Upper lobe of left lung (tissue), 4 donors: Measurements from ENCODE around the gene PEX13.
"Not testable (repeated sequence)": the region's sequence is repeated elsewhere in the genome, so short reads cannot be mapped to it uniquely, and the experiment has no call there.

Source experiments
- CTCF ChIP-seq, 6 experiments: fragments of 450-650 bp in 4 of 6; fragments of 200-600 bp in 2 of 6; sonication (generic) in 2 of 6; IDR thresholded peaks; one replicate each; pipeline ENCODE4 v1.5.1; 2016 to 2019; ENCODE audit warnings: antibody characterized with exemption in 6 of 6
- EP300 ChIP-seq, 4 donors: sonication (generic); formaldehyde crosslinking; IDR thresholded peaks; one replicate each; pipeline ENCODE4 v1.5.1; 2017; ENCODE audit warnings: antibody characterized with exemption in 4 of 4, control low read depth in 2 of 4
- POLR2A ChIP-seq, 4 donors: fragments of 450-650 bp; IDR thresholded peaks; one replicate each; pipeline ENCODE4 v1.5.1; 2016 to 2017; ENCODE audit warnings: antibody characterized with exemption in 4 of 4, mild to moderate bottlenecking in 2 of 4
- POLR2AphosphoS5 ChIP-seq, 2 donors: sonication (generic); formaldehyde crosslinking; IDR thresholded peaks; one replicate each; pipeline ENCODE4 v1.5.1; 2017; ENCODE audit warnings: antibody characterized with exemption in 2 of 2

DNA sequence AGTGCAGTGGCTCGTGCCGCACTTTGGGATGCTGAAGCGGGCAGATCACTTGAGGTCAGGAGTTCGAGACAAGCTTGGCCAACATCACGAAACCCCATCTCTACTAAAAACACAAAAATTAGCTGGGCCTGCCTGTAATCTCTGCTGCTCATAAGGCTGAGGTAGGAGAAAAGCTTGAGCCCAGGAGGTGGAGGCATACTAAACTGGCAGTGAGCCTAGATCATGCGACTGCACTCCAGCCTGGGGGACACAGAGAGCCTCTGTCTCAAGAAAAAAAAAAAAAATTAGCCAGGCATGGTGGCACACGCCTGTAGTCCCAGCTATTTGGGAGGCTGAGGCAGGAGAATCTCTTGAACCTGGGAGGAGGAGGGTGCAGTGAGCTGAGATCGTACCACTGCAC lies 29.9 kb upstream of the PEX13 start:
- TF ChIP-seq CTCF, EP300, POLR2AphosphoS5, POLR2A (IDR thresholded peaks at IDR 0.05): not testable (repeated sequence)
